GM19240 (cell line): Measurements from ENCODE around the gene TMEFF1.

Experiments
- DNase-seq: peaks from one replicate; pipeline ENCODE4 v3.0.0; 2011; ENCODE audit warnings: low spot score; ENCODE audit not compliant: insufficient read length

TMEFF1 gene

GRCh38 chr9:100447041-100447440, 25.9 kb upstream of the TMEFF1 start:
- DNase-seq: no peak

- DNase-seq: no peak
These were observed 24.7 kb upstream of the TMEFF1 start for GRCh38 chr9:100448266-100448665.

- DNase-seq: no peak
These were observed 23.5 kb upstream of the TMEFF1 start for GRCh38 chr9:100449420-100449819.

- DNase-seq: no peak
These were observed 20.1 kb upstream of the TMEFF1 start for GRCh38 chr9:100452894-100453293.

GRCh38 chr9:100455470-100455869, 17.5 kb upstream of the TMEFF1 start:
- DNase-seq: no peak

GRCh38 chr9:100457517-100457916, 15.4 kb upstream of the TMEFF1 start:
- DNase-seq: no peak

GRCh38 chr9:100459963-100460362, 13.0 kb upstream of the TMEFF1 start:
- no peak for DNase-seq

GRCh38 chr9:100465274-100465673, 7.7 kb upstream of the TMEFF1 start:
- no peak for DNase-seq

GRCh38 chr9:100465761-100466160, 7.2 kb upstream of the TMEFF1 start:
- no peak for DNase-seq

- DNase-seq: no peak
These were observed 6.6 kb upstream of the TMEFF1 start for GRCh38 chr9:100466171-100466828.

- no peak for DNase-seq
These were observed 6.1 kb upstream of the TMEFF1 start for GRCh38 chr9:100466829-100467221.

GRCh38 chr9:100468041-100468440, 4.9 kb upstream of the TMEFF1 start:
- DNase-seq: no peak

GRCh38 chr9:100472268-100472667, 681 bp upstream of the TMEFF1 start:
- DNase-seq: no peak

- no peak for DNase-seq
These were observed 530 bp downstream of the TMEFF1 start for GRCh38 chr9:100473276-100474081.

GRCh38 chr9:100474082-100474923, 1.4 kb downstream of the TMEFF1 start:
- no peak for DNase-seq

GRCh38 chr9:100474924-100475276, 2.0 kb downstream of the TMEFF1 start:
- DNase-seq: no peak

GRCh38 chr9:100477241-100477640, 4.3 kb downstream of the TMEFF1 start:
- DNase-seq: no peak

GRCh38 chr9:100478192-100478591, 5.2 kb downstream of the TMEFF1 start:
- DNase-seq: no peak

- no peak for DNase-seq
These were observed 6.9 kb downstream of the TMEFF1 start for GRCh38 chr9:100479820-100480219.

GRCh38 chr9:100485196-100485595, 12.2 kb downstream of the TMEFF1 start:
- no peak for DNase-seq

GRCh38 chr9:100486479-100487176, 13.7 kb downstream of the TMEFF1 start:
- DNase-seq: no peak

- no peak for DNase-seq
These were observed 15.2 kb downstream of the TMEFF1 start for GRCh38 chr9:100488177-100488576.
